ENCODE results near the gene KIF23. TPM values are rescaled to one million over a fixed set of nuclear protein-coding genes. Genes with fewer than 3 reads are reported as not detected.

Gene KIF23
- total RNA-seq, 1 donor from 2014 or later = 193 TPM

GRCh38 chr15:69388260-69388705 is 25.9 kb upstream of the KIF23 start:
- Histone ChIP-seq H3K36me3 (no peaks in the 10 kb centered on the region), H3K9me3 (ENCODE audit: low read depth) (no peaks in the 10 kb centered on the region), H3K9ac (no peak overlapping the region), H3K27me3 (no peaks in the 10 kb centered on the region), H3F3A (ENCODE audit: low read depth) (no peaks in the 10 kb centered on the region), H3K4me2 (no peak overlapping the region), H2AFZ (replicated peaks) (peak overlapping the region; percentile 68), H4K20me1 (ENCODE audit: low read depth) (no peaks in the 10 kb centered on the region), H3K27ac (no peak overlapping the region), H3K79me2 (ENCODE audit: low read depth) (no peaks in the 10 kb centered on the region), H3K4me3 (no peak overlapping the region), H3K4me1 (no peaks in the 10 kb centered on the region)
- Mint-ChIP-seq H3K27ac (no peak overlapping the region), H3K36me3 (no peaks in the 10 kb centered on the region), H3K27me3 (ENCODE audit: insufficient read depth, low read depth) (peaks cover 4% of the 10 kb centered on the region), H3K4me1 (peaks cover 6% of the 10 kb centered on the region), H3K4me3 (no peak overlapping the region), H3K9me3 (no peaks in the 10 kb centered on the region)
- DNase-seq (ENCODE audit: low spot score) = no peak
- TF ChIP-seq EZH2phosphoT487 (IDR thresholded peaks at IDR 0.05) (no peak), CTCF (IDR thresholded peaks at IDR 0.05) (no peak), EZH2 (IDR thresholded peaks at IDR 0.05) (no peak)

- H3K79me2 ChIP-seq (ENCODE audit: low read depth) = no peaks in the 10 kb centered on the region
- no peaks in the 10 kb centered on the region for H4K20me1 ChIP-seq (ENCODE audit: low read depth)
- Mint-ChIP-seq H3K36me3 (no peaks in the 10 kb centered on the region), H3K4me1 (peaks cover 17% of the 10 kb centered on the region), H3K27me3 (ENCODE audit: insufficient read depth, low read depth) (peaks cover 4% of the 10 kb centered on the region), H3K9me3 (no peaks in the 10 kb centered on the region), H3K4me3 (no peak overlapping the region), H3K27ac (no peak overlapping the region)
- peaks cover 8% of the 10 kb centered on the region for H3K4me1 ChIP-seq
- H3K4me2 ChIP-seq = no peak overlapping the region
- H3K4me3 ChIP-seq = no peak overlapping the region
- no peak overlapping the region for H3K9ac ChIP-seq
- H2AFZ ChIP-seq (replicated peaks) = no peak overlapping the region
- no peaks in the 10 kb centered on the region for H3K27me3 ChIP-seq
- DNase-seq (ENCODE audit: low spot score) = no peak
- H3F3A ChIP-seq (ENCODE audit: low read depth) = no peaks in the 10 kb centered on the region
- no peaks in the 10 kb centered on the region for H3K36me3 ChIP-seq
- no peak for TF ChIP-seq EZH2phosphoT487 (IDR thresholded peaks at IDR 0.05)
- no peak for TF ChIP-seq CTCF (IDR thresholded peaks at IDR 0.05)
- TF ChIP-seq EZH2 (IDR thresholded peaks at IDR 0.05) = no peak
- H3K9me3 ChIP-seq (ENCODE audit: low read depth) = no peaks in the 10 kb centered on the region
- H3K27ac ChIP-seq = no peak overlapping the region
Measured at GRCh38 chr15:69389426-69389825, 24.7 kb upstream of the KIF23 start.

DNA sequence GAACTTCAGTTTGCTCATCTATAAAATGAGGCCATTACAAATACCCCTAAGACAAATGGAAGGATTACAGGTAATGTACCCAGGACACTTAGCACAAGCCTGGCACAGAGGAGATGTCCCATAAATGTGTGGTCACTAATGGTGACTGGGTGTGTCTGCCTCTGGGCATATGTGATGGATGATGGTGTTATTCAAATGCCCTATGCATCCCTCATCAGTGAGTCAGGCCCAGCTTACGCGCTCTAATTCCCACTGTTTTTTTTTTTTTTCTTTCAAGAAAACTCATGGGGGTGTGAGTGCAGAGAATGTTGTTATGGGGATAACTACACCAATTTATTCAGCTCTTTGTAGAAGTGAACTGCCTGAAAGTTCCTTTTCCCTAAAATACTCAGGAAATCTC is 23.6 kb upstream of the KIF23 start:
- Mint-ChIP-seq H3K27me3 (ENCODE audit: insufficient read depth, low read depth) (peaks cover 10% of the 10 kb centered on the region), H3K4me1 (peaks cover 23% of the 10 kb centered on the region), H3K4me3 (no peak overlapping the region), H3K36me3 (no peaks in the 10 kb centered on the region), H3K27ac (no peak overlapping the region), H3K9me3 (no peaks in the 10 kb centered on the region)
- no peak overlapping the region for H3K27ac ChIP-seq
- H3K4me2 ChIP-seq = no peak overlapping the region
- H4K20me1 ChIP-seq (ENCODE audit: low read depth) = no peaks in the 10 kb centered on the region
- H3K4me1 ChIP-seq = peaks cover 12% of the 10 kb centered on the region
- H2AFZ ChIP-seq (replicated peaks) = no peak overlapping the region
- H3K36me3 ChIP-seq = no peaks in the 10 kb centered on the region
- DNase-seq (ENCODE audit: low spot score) = no peak
- H3K9me3 ChIP-seq (ENCODE audit: low read depth) = no peaks in the 10 kb centered on the region
- no peak for TF ChIP-seq CTCF (IDR thresholded peaks at IDR 0.05)
- no peak for TF ChIP-seq EZH2 (IDR thresholded peaks at IDR 0.05)
- no peak for TF ChIP-seq EZH2phosphoT487 (IDR thresholded peaks at IDR 0.05)
- H3K9ac ChIP-seq = no peak overlapping the region
- H3K27me3 ChIP-seq = no peaks in the 10 kb centered on the region
- no peaks in the 10 kb centered on the region for H3K79me2 ChIP-seq (ENCODE audit: low read depth)
- H3F3A ChIP-seq (ENCODE audit: low read depth) = no peaks in the 10 kb centered on the region
- H3K4me3 ChIP-seq = no peak overlapping the region
